ENCODE data around the gene BIRC7.
"Not testable (repeated sequence)": the region's sequence is repeated elsewhere in the genome, so short reads cannot be mapped to it uniquely, and the experiment has no call there.

The BIRC7 gene

GRCh38 chr20:63208346-63208909 lies 27.3 kb upstream of the BIRC7 start:
- DNase-seq: no peak

- DNase-seq: no peak
Observed at GRCh38 chr20:63210011-63210605, 25.6 kb upstream of the BIRC7 start.

DNA sequence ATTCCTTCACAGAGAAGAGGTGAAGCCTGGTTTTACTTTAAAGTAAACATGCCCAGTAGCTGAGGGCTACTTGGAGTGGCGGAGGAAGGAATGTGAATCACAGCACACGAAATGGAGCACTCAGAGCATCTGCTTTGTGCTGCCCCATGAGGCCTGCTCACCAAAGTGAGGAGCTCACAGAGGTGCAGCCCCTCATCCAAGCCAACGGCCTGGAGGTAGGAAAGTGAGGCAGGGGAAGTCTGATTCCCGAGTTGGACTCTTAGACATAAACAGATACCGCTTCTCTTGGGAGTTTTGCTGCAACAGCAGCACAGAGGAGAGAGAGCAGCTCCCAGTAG lies 23.3 kb upstream of the BIRC7 start:
- no peak for DNase-seq

- DNase-seq: no peak
Observed at GRCh38 chr20:63212792-63213191, 22.9 kb upstream of the BIRC7 start.

DNA sequence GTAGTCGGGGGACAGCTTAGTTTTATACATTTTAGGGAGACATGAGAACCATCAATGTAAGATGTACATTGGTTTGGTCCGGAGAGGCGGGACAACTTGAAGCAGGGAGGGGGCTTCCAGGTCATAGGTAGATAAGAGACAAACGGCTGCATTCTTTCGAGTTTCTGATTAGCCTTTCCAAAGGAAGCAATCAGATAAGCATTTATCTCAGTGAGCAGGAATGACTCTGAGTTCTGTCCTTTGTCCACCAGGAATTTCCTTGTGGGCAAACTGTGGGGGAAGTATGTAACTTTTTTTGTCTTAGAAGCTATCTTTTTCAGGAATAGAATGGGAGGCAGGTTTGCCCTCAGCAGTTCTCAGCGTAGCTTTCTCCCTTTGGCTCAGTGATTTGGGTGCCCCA lies 21.2 kb upstream of the BIRC7 start:
- DNase-seq: no peak

GRCh38 chr20:63215101-63216040 lies 20.3 kb upstream of the BIRC7 start:
- peak; percentile 38 for DNase-seq

DNA sequence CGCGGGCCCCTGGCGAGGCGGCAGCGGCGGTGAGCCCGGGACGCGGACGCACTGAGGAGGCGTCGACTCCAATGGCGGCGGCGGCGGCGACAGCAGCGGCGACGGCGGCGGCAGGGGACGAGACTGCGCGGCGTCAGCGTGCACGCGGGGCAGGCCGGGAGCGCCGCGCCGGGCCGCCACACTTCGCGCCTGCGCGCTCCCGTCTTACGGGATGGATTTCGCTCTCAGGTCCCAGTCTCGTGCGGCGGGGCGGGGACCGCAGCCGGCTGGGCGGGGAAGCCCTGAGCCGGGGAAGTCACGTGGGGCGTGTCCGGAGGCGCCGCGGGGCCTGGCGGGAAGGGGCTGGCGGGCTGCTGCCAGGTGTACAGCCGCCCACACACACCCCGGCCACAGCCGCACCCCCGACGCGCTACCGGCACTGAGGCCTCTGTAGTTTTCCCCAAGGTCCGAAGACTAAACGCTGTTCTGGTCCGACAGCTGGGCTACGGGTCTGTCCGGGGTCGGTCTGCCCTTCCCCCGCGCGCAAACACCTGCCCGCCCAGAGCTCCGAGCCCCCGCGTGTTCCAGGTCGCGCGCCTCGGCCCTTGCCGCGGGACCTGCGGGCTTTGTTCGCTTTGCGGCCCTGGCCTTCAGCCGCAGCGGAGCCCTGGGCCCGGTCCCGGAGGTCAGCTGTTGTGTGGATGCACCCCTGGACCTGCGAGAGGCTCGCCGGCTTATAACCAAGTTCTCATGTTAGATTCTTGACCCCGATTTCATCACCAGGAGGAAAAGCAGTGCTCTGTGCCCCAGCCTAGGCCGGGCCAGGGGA lies 19.5 kb upstream of the BIRC7 start, which contains the start of gene YTHDF1:
Gene YTHDF1, minus strand, starts transcription at position 91 of the 808 bp plus-strand sequence. CDS start 239 bp downstream, outside the sequence.
- peak; percentile 93 for DNase-seq

GRCh38 chr20:63216849-63217471 lies 18.7 kb upstream of the BIRC7 start:
- DNase-seq: no peak

GRCh38 chr20:63217706-63218105 lies 18.0 kb upstream of the BIRC7 start:
- DNase-seq: no peak

DNA sequence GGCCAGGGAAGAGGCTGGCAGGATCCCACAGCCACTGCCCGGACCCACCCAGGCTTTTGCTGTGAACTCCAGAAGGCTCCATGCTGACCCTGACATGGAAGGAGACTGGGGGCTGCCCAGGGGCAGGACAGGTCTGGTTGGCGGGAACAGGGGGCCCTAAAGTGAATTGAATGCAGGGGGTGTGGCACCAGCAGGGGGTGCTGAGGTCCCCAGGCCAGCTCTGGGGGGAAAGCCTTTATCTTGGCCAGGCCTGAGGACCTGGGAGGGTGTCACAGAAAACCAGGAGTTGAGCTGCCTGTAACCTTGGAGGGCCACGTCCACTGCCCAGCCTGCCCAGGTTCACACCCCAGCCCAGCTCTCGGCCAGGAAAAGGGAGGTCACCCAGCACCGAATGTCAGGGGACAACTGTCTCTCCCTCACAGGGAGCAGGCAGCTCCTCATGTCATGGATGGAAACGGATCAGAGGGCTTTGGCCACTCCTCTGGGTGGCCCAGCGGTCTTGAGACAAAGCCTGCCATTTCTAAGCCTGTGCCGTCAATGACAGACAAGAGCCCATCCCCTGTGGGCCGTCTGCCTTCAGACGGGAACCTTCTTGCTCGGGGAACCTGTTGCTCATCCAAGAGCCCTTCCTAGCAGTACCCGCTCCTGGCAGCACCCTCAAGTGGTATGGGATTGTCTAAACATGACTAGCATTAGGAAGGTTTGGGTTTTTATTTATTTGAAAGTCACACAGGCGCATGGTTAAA lies 16.8 kb upstream of the BIRC7 start:
- no peak for DNase-seq

DNA sequence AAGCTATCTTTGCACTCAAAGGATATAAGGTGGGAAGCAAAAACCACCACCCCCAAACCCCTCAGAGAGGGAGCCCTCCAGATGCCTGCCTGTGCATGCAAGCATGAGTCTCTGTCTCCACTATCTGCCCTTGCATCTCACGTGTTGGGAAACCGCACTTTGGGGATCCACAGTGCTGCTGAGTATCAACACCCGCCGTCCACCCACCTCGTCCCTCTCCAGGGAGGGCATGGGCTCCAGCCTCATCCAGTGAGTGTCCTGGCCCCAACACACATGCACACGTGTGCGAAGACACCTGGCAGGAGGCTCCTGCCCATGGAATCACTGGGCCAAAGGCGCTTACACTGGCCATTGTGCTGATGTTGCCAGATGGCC lies 16.3 kb upstream of the BIRC7 start:
- DNase-seq: no peak

GRCh38 chr20:63219866-63220521 lies 15.7 kb upstream of the BIRC7 start:
- no peak for DNase-seq

- DNase-seq: no peak
Observed at GRCh38 chr20:63220696-63221399, 14.9 kb upstream of the BIRC7 start.

- DNase-seq: not testable (repeated sequence)
Observed at GRCh38 chr20:63221400-63222053, 14.2 kb upstream of the BIRC7 start.

- DNase-seq: no peak
Observed at GRCh38 chr20:63222541-63222940, 13.2 kb upstream of the BIRC7 start.

DNA sequence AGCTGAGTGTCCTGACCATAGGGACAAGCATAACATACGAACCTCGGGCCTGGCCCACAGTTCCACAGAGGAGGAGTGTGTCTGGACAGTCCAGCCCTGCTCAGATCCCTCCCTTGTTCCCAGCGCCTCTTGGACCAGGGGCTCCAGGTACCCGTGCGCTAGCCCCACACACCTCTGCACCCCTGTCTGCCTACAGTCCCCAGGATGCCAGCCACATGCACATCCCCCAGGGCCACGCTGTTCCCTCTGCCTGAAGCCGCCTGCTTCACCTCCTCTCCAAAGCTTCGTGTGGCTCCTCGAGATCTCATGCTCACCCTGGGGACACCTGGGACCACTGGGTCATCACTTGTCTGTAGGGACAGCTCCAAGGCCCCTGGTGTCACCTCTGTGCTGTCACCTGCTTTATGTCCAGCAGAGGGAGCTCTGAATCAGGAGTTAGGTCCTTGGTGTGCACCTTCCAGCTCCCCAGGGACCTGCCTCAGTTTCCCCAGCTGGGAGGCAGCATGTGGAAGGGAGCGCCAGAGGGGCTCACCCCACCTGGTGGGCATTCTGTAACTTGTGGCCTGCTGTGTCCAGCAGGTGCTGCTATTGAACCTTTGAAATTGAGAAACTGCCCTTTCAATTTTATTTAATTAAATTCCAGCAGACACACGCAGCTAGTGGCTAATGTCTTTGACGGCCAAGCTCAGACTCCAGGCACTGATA lies 12.4 kb upstream of the BIRC7 start:
- DNase-seq: peak; percentile 35

DNA sequence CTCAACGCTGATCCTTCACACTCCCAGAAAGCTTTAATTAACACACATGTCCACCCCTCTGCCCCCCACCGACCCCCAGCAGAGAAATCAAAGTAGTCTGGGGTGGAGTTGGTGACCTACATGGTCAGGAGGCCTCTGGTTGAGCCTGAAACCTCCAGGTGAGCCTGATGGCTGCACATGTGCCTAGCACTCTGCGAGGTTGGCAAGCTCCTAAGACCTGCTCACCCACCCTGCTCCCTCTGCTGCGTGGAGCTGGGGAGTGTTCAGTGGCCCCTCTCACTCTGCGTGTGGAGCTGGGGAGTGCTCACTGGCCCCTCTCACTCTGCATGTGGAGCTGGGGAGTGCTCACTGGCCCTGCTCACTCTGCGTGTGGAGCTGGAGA lies 11.9 kb upstream of the BIRC7 start:
- DNase-seq: no peak

DNA sequence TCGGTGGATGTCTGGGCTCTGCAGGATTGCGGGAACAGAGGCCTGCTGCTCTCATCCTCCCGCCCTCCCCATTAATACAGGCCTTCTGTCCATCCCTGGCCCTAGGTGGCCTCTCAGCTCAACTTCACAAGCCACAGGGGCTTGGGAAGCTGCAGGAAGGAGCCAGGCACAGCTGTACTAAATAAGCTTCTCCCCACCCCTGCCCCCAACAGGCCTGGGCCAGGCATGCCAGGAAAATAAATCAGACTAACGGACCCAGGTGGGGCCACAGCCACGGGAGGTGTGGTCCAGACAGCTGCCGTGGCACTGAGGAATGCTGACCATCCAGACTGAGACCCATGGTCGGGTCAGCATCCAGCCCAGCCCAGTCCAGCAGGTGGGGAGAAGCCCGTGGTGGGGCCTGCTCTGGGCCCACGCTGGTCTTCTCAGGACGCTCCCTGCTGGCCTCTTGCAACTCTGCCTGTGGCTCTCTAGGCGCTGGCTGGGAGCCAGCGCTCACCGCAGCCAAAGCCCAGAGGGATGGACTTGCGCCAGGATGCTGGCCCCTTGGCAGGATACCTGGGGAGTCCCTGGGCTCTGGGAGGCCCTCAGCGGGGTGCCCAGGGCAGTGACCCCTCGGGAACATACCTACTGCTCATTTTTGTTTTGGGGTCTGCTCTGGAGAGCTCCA lies 11.2 kb upstream of the BIRC7 start:
- DNase-seq: peak; percentile 47

GRCh38 chr20:63225082-63225454 lies 10.6 kb upstream of the BIRC7 start:
- DNase-seq: no peak

All from fibroblast of skin of right biceps (primary cell).